NCI-H2029 (cell line): ENCODE results near the gene TMEM154.

Experiments used
- DNase-seq: peaks from one replicate; lab custom pipeline; 2025; lab: John Stamatoyannopoulos, UW

TMEM154 gene

DNA sequence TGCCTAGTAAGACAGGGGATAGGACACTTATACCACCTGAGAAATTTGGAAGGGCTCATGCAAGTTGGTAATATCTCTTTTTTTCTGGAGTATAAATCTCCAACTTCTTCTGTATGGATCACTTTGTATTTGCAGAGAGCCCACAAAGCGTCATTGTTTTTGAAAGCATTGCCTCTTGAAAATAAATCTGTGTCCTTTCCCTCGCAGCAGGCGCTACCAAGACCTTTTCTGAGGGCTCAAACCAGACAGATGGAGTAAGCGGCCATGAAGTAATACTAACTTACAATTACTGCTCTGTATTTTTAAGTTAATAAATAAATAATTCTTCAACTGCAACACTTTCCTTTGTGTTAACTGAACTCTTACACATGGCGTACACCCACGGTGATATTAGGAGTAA lies 87.9 kb downstream of the TMEM154 start:
- no peak for DNase-seq

DNA sequence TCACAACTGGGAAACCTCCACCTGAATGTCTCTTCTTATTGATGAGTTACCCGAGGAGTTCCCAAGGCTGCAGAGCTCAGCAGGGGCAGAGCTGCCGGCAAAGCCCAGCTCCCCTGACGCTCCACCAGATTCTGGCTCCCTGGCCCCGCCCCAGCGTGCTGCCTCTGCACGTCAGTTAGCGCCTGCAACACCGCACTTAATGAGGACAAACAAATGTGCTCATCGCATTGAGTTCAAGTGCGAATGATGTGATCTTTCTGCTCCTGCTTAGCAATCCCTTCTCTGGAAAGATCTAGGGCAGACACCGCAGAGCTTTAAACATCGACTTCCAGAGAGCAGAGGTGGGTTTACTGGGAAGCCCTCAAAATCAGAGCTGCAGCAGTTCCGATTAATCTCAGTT lies 88.4 kb downstream of the TMEM154 start:
- DNase-seq: peak; percentile 82

DNA sequence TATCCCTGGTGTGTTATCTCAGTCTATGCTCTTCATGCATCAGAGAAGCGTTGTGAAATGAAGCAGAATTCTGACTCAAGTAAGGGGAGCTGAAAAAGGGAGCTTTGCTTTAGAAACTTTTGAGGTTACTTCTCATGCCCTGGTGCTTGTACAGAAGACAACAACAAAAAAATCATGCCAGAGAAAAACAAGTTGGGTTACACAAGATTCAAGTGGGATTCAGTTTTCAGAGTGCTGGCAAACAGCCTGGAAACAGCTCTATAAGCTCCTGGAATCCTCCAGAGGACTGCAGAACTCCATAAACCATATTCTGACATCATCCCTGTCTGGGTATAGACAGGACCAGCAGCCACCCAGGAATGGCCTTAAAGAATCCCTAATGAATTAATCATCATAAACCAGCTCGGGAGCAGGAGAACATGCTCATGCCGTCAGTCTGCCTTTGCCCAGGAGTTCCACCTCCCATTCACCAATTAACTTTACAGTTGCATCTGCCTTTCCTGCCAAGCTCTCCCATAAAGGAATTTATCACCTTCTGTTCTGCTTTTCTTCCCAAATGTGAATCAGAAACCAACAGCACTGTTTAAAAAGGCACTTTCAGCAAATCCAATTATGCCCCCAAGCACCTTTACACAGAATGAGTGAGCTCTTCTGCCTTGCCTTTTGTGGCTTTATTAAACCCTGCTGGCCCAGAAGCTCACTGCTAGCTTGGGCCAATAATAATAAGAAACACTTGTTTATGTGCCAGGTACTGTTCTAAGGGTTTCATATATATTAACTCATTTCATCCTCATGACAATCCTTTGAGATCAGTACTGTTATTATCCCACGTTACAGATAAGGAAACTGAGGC lies 89.4 kb downstream of the TMEM154 start:
- DNase-seq: peak; percentile 76

DNA sequence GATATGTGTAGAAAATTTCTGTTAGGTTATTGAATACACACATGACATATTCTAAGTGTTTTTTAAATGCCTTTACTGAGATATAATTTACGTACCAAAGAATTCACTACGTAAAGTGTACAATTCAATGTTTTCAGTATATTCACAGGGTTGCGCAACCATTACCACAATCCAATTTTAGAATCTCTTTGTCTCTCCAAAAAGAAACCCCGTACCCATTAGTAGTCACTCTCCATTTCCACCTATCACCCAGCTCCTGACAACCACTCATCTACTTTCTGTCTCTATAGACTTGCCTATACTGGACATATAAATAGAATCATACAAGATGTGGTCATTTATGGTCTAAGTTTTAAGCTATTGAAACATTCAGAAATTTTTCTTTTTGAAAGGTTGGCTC lies 90.9 kb downstream of the TMEM154 start:
- DNase-seq: no peak

DNA sequence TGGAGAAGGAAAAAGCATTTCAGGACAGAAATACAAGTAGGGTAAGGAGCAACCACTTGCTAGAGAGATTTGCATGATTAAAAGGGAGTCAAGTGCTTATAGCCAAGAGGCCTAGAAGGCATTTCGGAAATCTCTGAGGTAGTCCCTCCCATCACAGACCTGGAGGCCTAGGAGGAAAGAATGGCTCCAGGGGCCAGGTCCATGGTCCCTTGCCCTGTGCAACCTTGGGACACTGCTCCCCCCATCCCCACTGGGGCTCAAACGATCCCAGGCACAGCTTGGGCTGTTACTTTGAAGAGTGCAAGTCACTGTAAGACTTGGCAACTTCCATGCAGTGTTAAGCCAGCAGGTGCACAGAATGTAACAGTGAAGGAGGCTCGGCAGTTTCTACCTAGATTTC lies 92.7 kb downstream of the TMEM154 start:
- DNase-seq: no peak

DNA sequence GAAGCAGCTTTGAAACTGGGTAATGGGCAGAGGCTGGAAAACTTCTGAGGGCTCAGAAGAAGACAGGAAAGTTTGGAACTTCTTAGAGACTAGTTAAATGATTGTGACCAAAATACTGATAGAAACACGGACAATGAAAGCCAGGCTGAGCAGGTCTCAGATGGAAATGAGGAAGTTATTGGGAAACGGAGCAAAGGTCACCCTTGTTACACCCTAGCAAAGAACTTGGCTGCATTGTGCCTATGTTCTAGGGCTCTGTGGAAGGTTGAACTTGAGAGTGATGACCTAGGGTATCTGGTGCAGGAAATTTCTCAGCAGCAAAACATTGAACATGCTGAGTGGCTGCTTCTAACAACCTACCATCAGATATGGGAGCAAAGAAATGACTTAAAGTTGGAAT lies 93.1 kb downstream of the TMEM154 start:
- DNase-seq: no peak

DNA sequence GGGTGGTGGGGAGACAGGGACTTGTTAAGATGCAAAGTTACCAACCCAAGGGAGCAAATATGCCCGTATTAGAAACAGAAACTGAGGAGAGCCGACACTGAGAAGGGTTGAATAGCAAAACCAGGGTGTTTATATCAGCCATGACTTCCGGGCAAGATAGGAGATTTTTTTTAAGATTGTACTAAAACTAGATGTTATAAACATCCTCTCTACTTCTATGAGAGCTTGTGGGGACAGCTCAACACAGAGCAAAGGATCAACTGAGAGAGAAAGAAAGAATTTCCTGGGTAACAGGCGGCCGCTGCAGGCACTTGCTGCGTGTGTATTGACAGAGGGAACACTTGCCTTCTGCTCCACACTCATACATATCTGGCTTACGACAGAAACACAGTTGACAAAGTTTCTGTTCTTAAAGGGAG lies 94.8 kb downstream of the TMEM154 start:
- DNase-seq: no peak

DNA sequence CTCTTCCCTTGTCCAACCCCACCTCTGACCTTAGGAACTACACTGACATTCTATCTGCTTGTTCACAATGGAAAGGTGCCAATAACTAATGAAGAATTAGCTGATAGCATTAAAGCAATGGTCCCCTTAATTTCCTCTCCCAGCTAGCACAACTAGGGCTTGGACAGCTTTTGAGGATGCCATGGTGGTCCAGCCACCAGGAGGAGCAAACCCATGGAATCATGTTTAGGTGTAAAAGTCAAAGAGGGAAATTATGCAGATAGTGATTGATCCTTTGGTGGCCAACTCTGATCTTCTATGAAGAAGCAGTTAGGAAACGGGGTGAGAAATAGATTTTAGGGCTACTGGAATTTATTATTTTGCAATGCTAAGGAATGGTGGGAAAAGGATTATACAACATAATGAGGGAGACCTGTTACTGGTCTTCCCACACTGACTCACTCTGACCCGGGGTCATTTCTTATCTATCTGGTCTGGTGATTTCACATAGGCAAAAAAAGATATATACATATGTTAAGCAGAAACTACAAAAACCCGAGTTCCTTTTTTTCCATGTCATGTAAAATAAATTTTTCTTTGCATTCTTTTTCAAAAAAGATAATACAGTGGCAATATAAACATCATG lies 98.1 kb downstream of the TMEM154 start:
- no peak for DNase-seq

DNA sequence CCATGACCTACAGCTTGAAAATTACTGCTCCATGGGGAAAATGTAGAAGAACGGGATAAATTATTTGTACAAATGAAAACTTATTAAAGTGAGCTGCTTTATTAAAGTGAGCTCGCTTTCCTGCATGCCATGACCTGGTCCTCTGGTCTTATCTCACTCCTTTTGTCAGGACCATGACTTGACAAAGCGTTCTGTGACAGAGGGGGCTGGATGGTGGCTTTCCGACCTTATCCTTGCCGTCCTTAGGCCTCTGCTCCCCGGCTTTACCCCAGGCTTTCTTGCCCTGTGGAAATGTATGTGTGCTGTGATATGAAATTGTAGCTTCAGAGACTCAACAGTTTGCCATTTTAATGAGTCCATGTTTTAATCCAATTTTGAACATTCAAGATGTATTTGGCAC lies 99.9 kb downstream of the TMEM154 start:
- DNase-seq: no peak

DNA sequence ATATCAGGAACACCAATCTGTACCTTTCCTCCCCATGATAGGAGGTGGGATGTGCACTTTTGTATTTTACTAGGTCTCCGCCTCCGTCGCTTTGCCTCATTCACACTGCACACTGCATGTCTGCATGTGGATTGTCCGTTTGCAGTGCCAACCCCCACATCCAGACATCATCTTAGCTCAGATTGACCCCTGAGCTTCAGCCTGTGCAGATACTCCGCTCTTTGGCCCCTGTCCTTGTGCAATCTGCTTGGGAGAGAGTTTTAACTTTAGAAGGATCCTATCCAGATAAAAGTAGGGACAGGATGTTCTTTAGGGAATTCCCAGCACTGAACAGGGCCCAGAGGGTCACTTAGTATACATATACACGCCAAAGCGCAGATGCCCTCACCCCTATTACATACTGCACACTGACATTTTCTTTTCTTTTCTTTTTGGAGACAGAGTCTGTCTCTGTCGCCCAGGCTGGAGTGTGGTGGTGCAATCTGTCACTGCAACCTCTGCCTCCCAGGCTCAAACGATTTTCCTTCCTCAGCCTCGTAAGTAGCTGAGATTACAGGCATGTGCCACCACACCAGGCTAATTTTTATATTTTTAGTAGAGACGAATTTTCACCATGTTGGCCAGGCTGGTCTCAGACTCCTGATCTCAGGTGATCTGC lies 100.6 kb downstream of the TMEM154 start:
- DNase-seq: no peak

DNA sequence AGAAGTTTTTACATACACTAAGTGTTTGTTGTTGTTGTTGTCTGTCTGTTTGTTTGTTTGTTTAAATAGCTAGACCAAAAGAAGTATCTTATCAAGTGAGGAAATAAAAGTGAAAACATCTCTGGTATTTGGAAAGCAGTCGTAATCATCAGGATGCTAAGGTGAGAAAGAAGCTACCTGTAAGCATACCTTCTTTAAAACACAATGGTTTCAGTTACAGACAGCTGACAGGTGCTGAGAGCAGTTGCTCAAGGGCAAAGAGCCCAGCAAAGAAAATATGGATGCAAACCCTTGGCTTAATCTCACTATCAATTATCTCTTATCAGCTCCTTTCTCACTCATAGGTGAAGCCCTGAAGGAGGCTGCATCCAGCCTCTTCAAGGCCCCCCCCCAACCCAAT lies 101.1 kb downstream of the TMEM154 start:
- DNase-seq: no peak

DNA sequence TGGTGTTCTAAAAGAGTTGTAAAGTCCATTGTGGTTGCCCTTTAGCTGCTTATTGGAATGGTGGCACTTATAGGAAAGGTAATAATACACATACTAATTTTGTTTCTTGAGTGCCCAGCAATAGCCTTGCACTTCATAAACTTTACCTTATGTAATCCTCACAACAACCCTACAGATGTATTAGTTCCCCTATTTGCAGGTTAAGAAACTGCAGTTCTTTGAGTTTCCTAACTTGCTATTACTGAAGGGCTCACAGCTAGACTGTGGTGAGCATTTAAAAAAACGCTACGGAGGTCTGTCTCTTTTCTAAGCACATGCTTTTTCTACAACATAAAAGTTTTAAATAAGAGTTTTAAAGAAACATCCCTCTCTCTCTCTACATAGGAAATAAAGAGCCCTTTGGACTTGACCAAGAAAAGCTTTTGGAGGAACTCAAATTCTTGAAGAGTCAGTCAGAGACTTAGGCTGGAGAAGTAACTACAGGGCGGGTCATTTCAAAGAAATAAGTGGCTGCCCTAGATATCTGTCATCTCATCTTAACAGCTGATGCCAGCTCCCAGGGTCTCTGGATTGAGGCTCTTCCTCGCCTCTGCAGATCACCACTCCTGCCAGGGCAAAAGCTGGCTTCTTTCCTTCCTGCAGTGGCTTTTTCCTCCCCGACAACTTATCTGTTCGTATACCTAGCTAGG lies 101.9 kb downstream of the TMEM154 start:
- no peak for DNase-seq

DNA sequence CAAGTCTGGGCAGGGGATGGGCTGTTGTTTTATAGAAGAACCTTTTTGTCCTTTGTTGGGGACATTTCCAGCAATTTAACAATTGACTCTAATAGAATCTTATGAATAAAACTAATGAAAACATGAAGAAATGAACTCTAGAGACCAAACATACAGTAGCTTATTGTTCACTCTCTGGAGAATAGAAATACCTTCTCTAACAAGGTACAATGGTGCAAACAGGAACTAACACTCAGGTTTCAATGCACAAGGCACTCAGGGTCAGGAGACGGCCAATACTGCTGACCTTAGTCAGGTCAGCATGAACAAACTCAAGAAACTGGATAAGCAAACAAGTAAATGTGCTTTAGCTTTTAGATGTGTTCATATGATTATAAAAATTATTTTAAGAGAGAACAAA lies 104.3 kb downstream of the TMEM154 start:
- DNase-seq: no peak

DNA sequence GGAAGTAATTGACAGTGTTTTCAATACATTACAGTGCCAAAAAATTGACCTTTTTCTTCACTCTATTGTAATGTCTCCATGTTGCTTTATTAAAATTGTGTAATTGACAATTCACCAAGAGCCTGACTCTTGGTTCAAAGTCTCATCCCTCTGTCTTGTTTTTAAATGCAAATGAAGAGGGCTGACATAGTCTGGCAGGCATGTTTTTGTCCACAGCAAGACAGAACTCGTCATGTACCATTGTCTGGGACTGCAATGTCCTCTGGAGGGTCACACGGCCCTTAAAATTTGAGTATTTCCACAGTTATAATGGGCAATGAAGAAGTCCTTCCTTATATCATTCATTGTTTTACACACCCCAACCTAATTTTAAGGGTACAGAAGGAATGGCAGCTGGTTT lies 105.9 kb downstream of the TMEM154 start:
- no peak for DNase-seq

DNA sequence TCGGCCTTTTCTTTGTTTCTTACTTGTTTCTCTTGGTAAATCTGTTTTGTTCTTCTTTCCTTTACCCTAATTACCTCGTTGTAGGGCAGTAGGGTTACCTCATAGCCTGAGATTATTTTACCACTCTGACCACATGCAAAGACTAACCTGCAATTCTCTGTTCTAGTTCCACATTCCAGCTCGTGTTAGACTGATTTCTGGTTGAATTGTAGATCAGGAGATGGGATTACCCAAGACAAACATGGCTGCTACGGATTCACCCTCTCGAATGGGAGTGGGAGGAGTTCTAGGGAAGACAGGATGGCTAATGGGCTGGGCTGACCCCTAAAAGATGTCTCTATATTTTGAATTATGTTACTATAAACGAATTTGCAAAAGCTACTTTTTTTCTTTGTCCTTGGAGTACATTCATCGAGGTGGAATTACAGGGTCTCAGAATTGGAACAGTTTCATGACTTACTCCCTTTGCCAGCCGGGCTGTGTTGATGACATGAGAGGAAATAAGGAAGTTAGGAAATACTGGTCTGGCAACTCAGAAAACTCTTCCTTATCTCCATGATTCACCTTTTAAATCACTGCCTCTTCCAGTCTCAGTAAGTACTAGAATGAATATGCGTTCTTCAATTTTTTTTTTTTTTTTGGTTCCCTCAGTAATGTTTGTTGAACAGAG lies 107.2 kb downstream of the TMEM154 start:
- no peak for DNase-seq

DNA sequence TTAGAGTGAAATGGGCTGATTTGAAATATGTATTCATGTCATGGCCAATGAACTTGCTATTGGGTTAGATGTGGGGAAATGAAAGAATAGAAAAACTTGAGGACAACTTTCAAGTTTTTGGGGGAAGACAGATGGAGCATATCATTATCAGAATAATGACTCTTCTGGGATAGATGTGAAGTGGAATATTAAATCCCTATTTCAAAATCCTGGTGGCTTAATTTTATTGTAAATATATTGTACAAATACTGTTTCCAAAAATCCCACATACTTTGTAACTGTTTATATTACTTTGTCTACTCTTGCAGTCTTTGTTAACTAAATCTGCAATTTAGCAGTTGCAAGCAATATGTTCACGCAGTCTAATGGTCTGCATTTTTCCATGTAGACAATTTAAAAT lies 108.0 kb downstream of the TMEM154 start:
- no peak for DNase-seq

DNA sequence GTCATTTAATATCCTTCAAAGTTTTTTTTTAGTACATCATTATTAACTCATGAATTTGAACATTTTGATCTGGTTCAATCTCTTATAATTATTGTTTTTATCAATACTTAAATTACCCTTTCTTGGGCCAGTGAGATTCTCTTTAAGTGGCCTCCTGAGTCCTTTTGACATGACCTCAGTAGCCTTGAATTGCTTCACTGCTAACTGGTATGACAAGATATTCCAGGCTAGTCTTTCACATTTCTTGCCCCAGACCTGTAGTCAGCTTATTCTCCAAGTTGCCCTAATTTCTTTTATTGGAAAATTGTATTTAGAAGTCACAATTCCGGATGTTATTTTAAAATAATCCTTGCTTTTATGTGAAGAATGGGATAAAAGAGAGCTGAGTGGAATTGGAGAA lies 108.5 kb downstream of the TMEM154 start:
- DNase-seq: no peak
